Measurements from ENCODE around the gene TCF7L1. TPM values are rescaled to one million over a fixed set of nuclear protein-coding genes. Genes with fewer than 3 reads are reported as not detected.

TCF7L1 gene
- total RNA-seq, 2 donors from 2014 or later: 0.11 TPM; not detected in 1

DNA sequence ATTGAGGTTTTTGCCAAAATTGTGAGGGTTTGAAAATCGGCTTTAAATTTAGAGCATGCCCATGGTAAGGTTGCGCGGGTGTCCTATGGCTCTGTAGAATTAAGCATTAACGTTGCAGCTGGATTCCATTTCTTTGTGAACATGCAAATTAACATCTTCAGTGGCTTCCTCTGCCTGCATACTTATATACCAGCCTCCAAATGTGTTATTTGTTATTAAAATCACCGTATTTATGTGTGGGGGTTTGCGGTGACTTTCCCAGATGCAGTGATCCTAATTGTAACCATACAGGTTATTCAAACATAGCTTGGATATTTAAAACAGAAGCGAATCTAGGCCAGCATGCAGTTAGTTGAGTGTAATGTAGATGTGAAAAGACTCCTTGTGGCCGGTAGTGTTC, 114.4 kb downstream of the TCF7L1 start:
- no peak overlapping the region for H3K27ac Mint-ChIP-seq
- H3K9me3 Mint-ChIP-seq: no peaks in the 10 kb centered on the region

DNA sequence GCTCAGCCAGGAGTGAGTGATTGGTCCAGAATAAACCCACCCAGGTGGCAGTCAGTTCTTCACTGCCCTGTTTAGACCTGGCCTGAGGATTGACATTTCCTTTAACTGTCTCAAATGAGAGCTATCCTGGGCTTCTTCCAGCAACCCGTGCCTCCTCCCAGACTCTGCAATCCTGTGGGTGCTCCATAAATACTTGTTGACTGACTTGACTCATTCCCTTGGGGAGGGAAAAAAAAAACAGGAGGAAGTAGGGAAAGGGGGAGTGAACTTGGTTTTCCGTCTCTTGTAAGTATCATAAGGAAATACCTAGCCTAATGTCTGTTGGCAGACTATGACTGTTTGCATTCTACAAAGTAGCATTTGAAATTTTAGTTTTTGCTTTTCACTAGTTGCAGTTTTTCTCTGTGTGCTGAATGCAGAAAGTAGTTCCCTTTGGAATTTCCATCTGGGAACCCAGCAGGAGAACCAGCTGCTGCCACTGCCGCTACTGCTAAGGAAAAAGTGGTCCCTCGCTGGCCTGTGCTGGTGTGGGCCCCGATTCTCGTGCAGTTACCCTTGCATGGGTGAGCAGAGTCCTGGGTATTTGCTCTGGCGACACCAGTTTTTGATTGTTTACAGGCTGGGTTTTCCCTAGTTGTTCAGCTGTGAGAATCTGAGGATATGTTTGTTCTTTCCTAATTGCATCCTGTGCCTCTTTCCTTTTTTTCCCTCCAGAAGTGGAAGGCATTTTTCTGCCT, 115.7 kb downstream of the TCF7L1 start:
- Mint-ChIP-seq H3K36me3 (no peaks in the 10 kb centered on the region), H3K27ac (peak overlapping the region in 1 of 2 donors; percentile 41), H3K9me3 (no peaks in the 10 kb centered on the region)
- no peak for DNase-seq (ENCODE audit: low spot score in 2 of 2)
- no peak for ATAC-seq

More for the DNA sequence above, 114.4 kb downstream of the TCF7L1 start:
- DNase-seq (ENCODE audit: low spot score in 2 of 2) (no peak), ATAC-seq (no peak)
- no peaks in the 10 kb centered on the region for H3K36me3 Mint-ChIP-seq

DNA sequence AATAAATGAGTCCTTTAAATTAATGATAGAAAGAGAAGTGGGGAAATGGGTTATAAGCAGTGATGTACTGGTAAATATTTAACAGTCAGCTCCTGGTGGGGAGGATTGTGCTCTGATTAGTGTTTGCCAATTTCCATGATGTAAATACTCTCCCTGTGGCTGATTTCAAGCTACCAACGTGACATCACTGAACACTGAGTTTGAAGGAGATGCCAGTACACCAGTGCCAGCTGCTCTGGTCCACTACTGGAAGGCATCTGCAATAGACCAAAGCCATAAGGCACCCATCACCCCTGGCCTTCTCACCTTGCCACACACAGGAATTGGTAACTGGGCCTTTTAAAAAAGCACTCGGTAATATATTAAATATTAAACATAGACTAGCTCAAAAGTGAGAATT, 116.9 kb downstream of the TCF7L1 start:
- Mint-ChIP-seq H3K36me3 (no peaks in the 10 kb centered on the region), H3K9me3 (no peaks in the 10 kb centered on the region), H3K27ac (peak overlapping the region in 1 of 2 donors; percentile 41)
- DNase-seq (ENCODE audit: low spot score in 2 of 2) (no peak), ATAC-seq (no peak)

DNA sequence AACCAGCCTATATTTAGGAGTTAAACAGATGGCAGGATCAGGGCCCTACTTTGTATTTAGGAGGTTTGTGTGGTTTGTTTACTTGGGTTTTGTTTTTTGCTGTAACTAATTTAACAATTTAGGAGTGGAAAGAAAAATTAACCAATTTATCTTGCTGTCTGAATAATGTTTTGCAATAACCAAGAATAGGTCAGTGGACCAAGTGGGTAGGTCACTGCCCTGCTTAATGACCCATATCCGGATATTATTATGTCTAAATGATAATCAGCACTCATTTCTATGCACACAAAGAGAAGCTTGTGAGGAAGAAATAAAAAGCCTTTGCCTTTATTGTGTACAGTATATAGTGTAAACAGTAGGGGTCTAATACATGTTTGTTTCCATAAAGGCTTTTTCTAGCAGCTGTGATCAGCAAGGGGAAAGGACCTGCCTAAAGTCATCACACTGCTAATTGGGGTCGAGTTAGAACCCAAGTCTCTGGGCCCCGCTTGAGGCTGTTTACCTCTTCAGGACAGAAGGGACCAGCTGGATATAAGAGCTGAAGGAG, 118.0 kb downstream of the TCF7L1 start:
- ATAC-seq: no peak
- no peak for DNase-seq (ENCODE audit: low spot score in 2 of 2)
- H3K9me3 Mint-ChIP-seq: no peaks in the 10 kb centered on the region
- no peak overlapping the region for H3K27ac Mint-ChIP-seq
- H3K36me3 Mint-ChIP-seq: no peaks in the 10 kb centered on the region

DNA sequence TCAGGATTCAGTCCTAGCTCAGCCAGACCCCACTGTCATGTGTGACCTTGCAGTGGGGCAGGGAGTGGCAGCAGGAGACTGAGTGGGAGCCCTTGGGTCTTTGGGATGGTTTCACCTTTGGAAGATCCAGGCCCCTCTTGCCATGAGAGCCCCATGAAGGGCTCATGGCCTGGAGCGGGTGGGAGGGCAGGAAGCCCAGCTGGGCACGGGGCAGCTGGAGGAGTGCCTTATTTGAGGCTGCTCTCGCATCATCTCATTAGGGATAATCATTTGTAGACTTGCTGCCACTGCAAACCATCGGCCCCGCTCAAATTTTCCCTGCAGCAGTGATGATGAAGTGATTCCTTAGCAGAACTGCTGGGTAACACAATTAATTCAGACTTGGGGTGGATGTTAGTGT, 120.7 kb downstream of the TCF7L1 start:
- Mint-ChIP-seq H3K9me3 (no peaks in the 10 kb centered on the region), H3K36me3 (no peaks in the 10 kb centered on the region), H3K27ac (no peak overlapping the region)
- DNase-seq (ENCODE audit: low spot score in 2 of 2) (no peak), ATAC-seq (no peak)

DNA sequence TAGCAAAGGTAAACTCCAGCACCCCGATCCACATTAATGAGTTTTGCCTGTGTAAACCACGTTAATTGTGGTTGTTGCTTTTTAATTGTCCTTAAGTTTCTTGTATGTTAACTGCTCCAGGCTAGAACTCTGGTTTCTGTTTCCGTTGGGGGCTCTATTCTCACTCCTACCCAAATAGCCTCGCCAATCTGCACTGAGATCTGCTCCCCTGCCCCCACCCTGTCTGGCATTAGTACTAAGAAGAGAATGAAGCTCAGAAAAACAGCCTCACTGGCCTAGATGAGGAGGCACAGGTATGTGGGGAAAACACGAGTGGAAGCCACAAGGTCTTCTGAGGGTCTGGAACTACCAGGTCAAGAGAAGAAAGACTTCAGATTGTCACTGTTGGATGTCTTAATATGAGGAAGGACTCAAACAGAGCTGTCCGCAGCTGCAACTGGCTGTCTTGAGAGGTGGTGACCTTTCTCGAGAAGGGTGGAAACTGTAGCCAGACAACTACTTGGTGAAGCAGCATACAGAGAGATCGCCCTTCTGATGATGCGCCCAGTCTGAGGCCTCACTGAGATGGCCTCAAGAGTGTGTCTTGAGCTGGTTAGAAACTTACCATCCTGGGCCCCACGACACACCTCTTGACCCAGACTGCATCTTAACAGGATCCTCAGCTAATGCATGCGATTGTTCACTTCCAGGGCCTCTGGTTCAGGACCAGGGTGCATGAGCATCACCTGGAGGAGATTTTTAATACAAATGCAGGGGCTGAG, 121.5 kb downstream of the TCF7L1 start:
- ATAC-seq (no peak), DNase-seq (ENCODE audit: low spot score in 2 of 2) (no peak)
- H3K36me3 Mint-ChIP-seq: no peaks in the 10 kb centered on the region
- no peak overlapping the region for H3K27ac Mint-ChIP-seq
- H3K9me3 Mint-ChIP-seq: no peaks in the 10 kb centered on the region

DNA sequence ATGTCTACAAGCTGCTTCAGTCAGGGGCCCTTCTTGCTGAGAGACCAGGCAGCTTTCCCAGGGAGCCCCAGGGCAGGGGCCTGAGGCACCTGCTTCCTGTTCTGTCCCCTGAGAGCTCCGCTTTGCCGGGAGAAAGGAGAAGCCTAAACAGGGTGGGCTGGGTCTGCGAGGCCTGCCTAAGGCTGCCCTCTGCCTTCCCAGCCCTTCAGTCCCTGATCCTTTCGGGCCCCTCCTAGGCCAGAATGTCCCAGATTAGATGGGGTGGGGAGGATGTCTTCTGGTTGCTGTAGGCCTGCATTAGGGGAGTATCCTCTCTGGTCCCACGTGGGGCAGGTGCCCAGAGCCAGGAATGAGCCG, 122.2 kb downstream of the TCF7L1 start:
- Mint-ChIP-seq H3K9me3 (no peaks in the 10 kb centered on the region), H3K27ac (peak overlapping the region in 1 of 2 donors; percentile 87), H3K36me3 (no peaks in the 10 kb centered on the region)
- DNase-seq (ENCODE audit: low spot score in 2 of 2) (no peak), ATAC-seq (no peak)

DNA sequence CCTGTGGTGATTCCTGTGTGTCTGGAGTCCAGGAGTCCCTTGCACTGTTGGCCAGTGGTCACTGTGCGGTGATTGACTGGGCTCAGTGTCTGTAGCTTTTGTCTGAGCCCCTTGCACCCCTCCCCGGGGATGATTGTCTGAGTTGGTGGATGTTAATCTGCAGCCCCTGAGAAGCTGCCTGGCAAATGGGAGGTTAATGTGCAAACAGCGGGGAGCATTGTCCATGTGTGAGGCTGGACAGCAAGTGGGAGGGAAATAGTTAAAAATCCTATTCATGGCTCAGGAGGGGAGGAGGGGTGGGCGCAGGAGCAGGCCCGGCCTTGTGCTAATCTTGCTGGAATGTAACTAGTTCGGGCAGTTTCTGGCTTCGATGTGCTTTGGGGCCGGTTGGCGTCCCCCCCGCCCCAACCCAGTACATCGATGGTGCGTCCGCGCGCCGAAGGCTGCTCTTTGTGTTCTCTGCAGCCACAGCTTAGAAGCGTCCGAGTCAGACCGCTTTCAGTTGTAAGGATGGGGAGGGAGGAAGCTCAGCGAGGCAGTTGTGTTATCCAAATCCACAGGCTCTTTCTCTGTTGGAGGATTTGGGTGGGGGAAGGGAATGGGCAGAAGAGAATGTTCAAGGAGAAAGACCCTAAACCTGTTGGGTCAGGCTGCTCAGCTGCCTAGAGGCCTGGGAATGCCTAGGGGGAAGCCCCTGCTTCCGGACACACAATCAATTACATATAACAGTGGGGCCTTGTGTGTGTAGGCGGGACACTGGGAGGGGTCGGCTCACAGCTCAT, 122.8 kb downstream of the TCF7L1 start:
- DNase-seq (ENCODE audit: low spot score in 2 of 2) (no peak), ATAC-seq (no peak)
- peak overlapping the region in 1 of 2 donors; percentile 87 for H3K27ac Mint-ChIP-seq
- H3K9me3 Mint-ChIP-seq: no peaks in the 10 kb centered on the region
- no peaks in the 10 kb centered on the region for H3K36me3 Mint-ChIP-seq

DNA sequence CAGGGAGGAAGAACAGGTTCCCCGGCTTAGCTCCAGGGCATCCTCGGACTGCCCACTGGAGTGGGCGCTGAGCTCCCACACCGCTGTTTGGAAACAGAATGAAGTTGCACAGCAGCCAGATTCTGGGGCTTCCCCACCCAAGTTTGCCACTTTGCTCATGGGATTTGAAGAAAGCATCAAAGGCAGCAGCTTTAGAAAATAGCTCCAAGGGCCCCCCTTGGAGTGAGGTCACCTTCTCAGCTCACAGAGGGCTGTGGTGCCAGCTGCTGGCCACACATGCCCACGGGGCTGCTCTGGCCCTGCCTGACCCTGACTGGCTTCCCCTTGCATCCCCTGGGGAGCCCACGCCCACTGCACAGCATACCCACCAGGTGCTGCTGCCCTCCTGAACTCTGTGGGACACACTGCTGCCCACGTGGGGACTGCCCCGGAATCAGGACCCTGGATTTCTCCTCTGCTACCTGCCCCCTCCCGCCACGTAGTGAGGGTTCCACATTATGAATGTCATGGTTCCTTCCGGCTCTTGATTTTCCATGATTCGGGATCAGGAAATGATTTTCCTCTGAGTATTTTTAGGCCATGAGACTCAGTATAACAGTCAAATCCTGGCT, 124.3 kb downstream of the TCF7L1 start:
- Mint-ChIP-seq H3K36me3 (no peaks in the 10 kb centered on the region), H3K9me3 (no peaks in the 10 kb centered on the region), H3K27ac (peak overlapping the region; percentile 14 to 45)
- ATAC-seq: no peak
- DNase-seq (ENCODE audit: low spot score in 2 of 2): no peak

DNA sequence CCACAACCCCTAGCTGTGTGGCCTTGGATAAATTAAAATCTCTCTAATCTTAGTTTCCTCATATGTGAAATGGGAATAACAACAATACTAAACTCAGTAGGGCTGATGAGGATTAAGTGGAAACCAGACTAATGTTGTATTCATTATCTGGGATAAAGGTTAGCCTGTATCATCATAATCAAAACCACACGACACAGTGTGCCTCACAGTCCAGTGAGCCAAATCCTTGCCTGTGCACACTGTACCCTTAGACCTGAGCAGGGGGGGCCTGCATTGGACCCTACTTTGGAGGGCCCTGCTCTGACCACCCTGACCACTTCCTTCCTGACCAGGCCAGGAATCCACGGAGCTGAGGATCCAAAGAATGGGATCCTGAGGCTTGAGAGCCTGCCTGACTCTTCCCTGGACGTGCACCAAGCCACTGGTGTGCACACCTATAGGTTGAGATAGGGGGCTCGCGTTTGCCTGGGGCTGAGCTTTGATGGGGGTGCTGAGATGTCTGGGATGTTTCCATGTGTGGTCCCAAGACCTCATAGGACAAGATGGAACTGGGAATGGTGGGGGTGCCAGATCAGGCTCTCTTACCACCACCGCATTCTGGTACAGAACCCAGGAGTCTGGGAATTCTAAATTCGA, 124.9 kb downstream of the TCF7L1 start:
- H3K36me3 Mint-ChIP-seq: no peaks in the 10 kb centered on the region
- no peaks in the 10 kb centered on the region for H3K9me3 Mint-ChIP-seq
- DNase-seq (ENCODE audit: low spot score in 2 of 2) (no peak), ATAC-seq (no peak)
- H3K27ac Mint-ChIP-seq: peak overlapping the region; percentile 14 to 45

DNA sequence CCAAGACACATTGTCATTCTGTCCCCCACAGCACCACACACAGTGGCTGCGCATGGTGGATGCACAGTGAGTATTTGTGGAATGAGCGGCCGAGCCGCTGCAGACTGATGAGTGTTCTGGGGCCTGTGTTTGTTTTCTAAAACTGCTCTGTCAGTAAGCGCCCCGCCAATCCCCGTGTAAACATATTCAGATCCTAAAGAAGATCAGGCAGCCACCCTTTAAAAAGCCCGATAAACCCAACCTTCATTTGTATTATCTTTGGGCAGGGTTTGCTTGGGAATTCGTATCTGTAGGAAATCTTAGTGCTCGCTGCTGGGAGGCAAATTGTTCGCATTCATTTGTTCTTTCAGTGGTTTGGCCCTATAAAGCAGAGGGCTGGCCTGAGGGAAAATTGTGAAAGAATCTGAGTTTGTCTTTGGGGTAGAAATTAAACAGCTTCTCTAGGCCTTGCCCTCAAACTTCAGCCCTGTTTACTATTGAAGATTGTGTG, 126.0 kb downstream of the TCF7L1 start:
- Mint-ChIP-seq H3K36me3 (no peaks in the 10 kb centered on the region), H3K9me3 (no peaks in the 10 kb centered on the region), H3K27ac (no peak overlapping the region)
- no peak for DNase-seq (ENCODE audit: low spot score in 2 of 2)
- ATAC-seq: no peak

DNA sequence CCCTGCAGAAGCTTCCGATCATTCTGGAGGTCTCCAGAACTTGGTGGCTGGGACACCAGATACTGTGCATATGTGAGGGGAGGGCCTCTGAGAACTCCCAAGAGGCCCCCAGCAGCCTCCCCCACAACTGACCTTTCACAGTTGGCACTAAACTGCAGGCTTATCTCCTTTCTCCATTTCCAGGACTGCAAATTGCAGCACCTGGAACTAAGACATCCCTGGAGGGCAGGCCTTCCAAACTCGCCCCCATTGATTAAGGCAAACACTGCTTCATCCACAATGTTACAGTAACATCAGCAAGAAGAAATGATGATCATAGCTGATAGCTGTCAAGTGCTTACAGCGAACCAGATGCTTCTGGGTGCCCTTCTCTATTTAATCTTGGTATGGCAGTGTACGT, 126.7 kb downstream of the TCF7L1 start:
- ATAC-seq: no peak
- H3K27ac Mint-ChIP-seq: no peak overlapping the region
- no peaks in the 10 kb centered on the region for H3K36me3 Mint-ChIP-seq
- DNase-seq (ENCODE audit: low spot score in 2 of 2): no peak
- H3K9me3 Mint-ChIP-seq: no peaks in the 10 kb centered on the region

DNA sequence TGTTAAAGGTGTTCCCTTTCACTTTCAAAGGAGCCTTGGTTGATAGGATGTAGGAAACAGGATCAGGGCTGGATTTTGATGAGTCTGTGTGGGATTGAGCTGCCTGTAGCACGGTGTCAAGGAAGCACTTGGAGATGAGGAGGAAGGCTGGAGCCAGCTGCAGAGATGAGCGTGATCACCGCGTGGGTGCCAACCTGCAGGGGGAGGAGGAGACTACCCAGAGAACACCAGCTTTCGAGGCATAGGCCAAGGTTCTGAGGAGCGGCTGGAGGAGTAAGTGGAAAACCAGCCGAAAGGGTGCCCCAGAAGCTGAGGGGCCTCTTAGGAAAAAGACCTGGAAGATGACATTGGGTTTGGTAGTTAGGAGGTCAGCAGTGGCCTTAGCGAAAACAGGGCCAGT, 130.4 kb downstream of the TCF7L1 start:
- H3K27ac Mint-ChIP-seq: peak overlapping the region in 1 of 2 donors; percentile 33
- H3K36me3 Mint-ChIP-seq: no peaks in the 10 kb centered on the region
- DNase-seq (ENCODE audit: low spot score in 2 of 2) (no peak), ATAC-seq (no peak)
- H3K9me3 Mint-ChIP-seq: no peaks in the 10 kb centered on the region

DNA sequence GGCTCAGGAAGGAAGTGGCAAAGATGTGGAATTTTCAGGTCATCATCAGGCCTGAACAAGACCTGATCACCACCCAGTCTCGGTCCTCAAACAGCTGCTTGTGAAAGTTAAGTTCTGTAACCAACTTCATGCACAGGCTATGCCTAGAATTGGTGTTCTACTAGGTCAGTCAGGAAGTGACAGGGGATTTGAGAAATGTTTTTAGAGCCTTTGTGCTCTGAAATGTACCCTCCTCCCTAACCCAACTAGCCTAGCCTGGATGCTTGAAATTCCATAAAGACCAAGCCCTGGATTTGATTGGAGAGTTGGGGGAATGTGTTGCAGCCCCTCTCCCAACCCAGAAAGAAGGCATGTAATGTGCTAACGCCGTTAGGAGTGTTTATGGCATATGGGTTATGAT, 131.3 kb downstream of the TCF7L1 start:
- H3K9me3 Mint-ChIP-seq: no peaks in the 10 kb centered on the region
- no peak for ATAC-seq

DNA sequence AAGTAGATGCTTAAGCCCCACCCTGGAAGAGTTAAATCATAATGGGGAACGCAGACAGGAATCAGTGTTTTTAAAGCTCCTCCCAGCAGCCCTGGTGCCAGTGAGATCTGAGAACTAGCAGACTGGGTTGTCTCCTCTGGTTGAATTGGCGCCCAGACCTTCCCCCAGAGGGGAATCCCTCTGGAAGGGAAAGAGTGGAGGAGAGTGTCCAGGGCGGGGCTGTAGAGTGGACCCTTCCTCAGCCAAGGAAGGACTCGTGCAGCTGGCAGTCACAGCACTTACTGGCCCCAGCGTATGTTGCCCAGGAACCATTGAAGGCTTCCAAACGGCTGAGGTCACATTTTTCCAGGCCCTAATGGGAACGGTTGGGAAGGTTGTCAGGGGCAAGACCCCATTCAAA, 132.1 kb downstream of the TCF7L1 start:
- ATAC-seq (no peak), DNase-seq (ENCODE audit: low spot score in 2 of 2) (no peak)
- H3K9me3 Mint-ChIP-seq: no peaks in the 10 kb centered on the region
- H3K27ac Mint-ChIP-seq: no peak overlapping the region
- H3K36me3 Mint-ChIP-seq: no peaks in the 10 kb centered on the region

More for the DNA sequence above, 131.3 kb downstream of the TCF7L1 start:
- Mint-ChIP-seq H3K36me3 (no peaks in the 10 kb centered on the region), H3K27ac (no peak overlapping the region)
- no peak for DNase-seq (ENCODE audit: low spot score in 2 of 2)

Data from activated naive CD4-positive, alpha-beta T cell treated with anti-CD3 and anti-CD28 coated beads, Interleukin-2, amount 50 U/mL, for 72 hours (primary cell).